ENCODE results near the gene FMO2. TPM values are rescaled to one million over a fixed set of nuclear protein-coding genes. Genes with fewer than 3 reads are reported as not detected.

Gene FMO2, protein sequence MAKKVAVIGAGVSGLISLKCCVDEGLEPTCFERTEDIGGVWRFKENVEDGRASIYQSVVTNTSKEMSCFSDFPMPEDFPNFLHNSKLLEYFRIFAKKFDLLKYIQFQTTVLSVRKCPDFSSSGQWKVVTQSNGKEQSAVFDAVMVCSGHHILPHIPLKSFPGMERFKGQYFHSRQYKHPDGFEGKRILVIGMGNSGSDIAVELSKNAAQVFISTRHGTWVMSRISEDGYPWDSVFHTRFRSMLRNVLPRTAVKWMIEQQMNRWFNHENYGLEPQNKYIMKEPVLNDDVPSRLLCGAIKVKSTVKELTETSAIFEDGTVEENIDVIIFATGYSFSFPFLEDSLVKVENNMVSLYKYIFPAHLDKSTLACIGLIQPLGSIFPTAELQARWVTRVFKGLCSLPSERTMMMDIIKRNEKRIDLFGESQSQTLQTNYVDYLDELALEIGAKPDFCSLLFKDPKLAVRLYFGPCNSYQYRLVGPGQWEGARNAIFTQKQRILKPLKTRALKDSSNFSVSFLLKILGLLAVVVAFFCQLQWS
- total RNA-seq, result not detected

DNA sequence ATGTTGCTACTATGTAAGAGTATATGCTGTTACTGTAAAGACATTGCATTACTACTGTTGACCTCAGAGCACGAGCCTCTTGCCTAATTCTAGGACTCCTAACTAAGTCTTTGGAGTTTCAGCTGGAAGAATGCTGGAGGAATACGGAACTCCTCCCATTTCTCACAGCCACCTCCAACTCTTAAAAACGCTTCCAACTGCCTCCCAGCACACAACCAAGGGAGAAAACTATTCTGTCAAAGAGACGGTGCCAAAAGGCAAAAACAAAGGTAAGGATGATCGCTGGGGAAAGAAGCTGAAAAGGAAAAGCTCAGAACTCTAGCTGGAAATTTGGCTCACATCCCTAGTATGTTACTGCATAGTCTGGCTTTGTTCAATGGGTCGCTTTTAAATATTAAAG is at the start of gene FMO2:
TSS of gene FMO2 (plus strand) at position 210 of the 400 bp plus-strand sequence. CDS start 414 bp downstream, outside the sequence.
- DNase-seq (ENCODE audit: low read depth in 2 of 3, low spot score in 2 of 3), result no peak

DNA sequence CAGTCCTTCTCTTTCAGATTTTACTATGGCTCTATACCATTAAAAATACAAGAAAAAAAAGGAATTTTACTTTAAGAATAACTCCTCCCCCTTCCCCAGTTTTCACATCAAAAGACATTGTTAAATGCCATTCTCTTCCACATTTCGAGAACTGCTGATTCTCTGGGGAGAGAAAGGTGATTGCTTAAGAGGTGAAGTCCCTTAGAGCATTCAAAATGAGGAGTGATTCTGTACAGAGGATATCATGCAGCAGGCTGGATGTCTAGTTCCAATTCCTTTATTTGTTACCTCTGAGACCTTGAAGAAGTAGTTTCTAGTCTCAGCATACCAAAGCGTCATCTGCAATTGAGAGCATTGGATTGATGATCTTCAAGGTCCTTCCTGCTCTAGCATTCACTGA is 47.5 kb upstream of the FMO2 start:
- DNase-seq (ENCODE audit: low read depth in 2 of 3, low spot score in 2 of 3), result no peak

DNA sequence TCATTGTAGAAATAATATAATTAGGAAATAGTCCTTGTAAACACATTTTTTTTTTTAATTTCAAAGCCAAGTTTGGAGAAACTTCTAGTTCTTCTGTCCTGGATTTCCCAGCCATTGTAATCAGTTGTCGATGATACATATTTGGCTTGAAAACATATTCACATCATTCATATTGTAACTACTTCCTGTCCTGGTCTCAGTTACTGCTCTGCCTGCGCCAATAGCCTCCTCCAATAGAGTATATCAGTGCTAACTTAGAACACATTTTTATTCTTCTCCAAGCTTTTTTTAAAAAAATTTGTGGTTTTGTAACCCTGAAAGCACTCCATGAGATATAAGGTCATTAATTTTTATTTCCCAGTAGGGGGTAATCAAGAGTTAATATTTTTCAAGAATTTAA is 46.1 kb upstream of the FMO2 start:
- DNase-seq (ENCODE audit: low read depth in 2 of 3, low spot score in 2 of 3), result no peak

DNA sequence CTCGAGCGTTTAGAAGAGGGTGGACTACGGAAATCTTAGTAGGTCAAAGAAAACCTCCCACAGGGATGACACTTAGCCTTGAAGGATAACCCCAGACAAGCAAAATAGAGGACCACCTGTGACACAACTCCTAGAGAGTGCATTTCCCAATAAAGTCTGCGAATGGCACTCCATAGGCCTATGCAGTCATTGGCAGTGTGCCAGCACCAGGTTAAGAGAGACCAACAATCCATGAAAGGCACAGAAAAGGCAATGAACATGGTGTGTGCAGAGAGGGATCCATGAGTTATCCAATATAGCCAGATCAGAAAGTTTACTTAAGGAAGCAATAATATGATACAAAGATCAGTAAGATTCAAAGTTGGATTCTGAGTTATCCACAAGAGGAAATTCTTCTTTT is 45.2 kb upstream of the FMO2 start:
- no peak for DNase-seq (ENCODE audit: low read depth in 2 of 3, low spot score in 2 of 3)

DNA sequence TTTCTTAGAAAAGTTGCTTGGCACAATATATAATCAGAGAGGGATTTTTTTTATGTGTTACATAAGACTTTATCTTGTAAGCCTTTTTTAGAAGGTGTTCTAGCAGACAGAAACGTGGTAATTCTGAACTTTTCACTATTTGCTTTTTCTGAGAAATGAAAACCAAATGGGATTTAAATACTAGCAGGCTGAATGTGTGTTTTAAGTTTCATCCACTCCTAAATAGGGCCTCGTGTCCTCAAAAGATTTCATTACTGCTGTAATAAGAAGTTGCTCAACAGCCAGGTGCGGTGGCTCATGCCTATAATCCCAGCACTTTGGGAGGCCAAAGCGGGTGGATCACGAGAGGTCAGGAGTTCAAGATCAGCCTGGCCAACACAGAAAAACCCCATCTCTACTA is 44.7 kb upstream of the FMO2 start:
- no peak for DNase-seq (ENCODE audit: low read depth in 2 of 3, low spot score in 2 of 3)

DNA sequence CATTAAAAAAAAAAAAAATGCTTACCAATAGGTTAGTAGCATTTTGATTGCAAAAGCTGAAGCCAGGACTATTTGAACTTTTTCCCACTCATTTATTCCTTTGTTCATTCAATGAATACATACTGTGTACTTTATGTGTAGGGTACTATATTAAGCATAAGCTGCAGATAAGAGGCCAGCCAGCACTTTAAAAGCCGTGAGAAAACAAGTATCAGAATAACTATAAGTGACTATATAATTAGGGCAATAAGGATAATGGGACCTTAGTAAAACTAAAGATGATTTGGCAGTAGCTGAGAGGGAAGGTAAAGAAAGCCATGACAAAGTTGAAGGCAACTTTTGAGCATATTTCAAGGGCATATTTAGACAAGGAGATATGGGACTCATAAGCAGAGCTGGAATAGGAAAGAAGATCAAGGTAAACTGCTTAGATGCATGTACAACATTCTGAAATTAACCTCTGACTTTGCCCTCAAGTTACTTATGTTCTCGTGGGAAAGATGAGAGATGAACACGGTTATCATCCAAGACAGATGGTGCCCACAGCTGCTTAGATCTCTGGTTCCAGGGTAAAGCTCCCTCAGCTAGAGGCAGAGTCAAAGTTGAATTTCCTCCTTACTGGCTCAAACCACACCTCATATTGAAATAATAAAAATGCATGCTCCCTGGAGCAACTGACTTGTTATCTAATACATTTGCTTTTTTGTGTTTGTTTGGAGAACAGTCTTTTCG is 44.0 kb upstream of the FMO2 start:
- DNase-seq (ENCODE audit: low read depth in 2 of 3, low spot score in 2 of 3), result no peak

DNA sequence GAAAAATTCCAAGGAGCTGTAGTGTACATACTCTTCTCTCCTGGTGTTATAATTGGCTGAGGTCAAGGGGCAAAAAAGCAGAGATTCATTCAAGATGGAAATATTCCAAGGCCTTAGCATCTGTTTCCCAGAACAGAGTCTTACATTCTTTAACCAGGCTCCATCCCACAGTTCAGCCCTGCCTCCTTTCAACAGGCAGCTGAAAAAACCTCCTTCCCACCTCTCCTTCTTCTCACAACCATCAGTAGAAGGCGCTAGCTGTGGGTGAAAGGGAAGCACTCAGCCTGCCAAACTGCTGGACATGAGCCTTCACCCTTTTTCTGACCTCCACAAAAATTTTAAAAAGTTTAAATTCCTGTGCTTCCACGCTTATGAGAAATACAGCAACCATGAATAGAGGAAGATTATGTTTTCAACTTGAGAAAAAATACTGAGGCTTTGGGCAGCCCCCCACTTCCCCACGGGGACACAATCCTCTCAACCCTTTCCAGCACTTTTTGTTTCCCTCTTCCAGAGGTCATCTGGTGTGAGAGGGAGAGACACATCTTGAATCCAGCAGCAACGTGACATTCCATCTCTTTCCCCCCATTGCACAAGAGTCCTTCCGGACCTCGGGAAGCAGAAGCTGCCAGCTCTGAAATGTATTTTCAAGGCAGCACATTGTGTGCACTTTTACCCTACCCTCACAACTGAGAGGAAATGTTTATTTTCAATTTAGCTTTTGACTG is 43.2 kb upstream of the FMO2 start:
- no peak for DNase-seq (ENCODE audit: low read depth in 2 of 3, low spot score in 2 of 3)

DNA sequence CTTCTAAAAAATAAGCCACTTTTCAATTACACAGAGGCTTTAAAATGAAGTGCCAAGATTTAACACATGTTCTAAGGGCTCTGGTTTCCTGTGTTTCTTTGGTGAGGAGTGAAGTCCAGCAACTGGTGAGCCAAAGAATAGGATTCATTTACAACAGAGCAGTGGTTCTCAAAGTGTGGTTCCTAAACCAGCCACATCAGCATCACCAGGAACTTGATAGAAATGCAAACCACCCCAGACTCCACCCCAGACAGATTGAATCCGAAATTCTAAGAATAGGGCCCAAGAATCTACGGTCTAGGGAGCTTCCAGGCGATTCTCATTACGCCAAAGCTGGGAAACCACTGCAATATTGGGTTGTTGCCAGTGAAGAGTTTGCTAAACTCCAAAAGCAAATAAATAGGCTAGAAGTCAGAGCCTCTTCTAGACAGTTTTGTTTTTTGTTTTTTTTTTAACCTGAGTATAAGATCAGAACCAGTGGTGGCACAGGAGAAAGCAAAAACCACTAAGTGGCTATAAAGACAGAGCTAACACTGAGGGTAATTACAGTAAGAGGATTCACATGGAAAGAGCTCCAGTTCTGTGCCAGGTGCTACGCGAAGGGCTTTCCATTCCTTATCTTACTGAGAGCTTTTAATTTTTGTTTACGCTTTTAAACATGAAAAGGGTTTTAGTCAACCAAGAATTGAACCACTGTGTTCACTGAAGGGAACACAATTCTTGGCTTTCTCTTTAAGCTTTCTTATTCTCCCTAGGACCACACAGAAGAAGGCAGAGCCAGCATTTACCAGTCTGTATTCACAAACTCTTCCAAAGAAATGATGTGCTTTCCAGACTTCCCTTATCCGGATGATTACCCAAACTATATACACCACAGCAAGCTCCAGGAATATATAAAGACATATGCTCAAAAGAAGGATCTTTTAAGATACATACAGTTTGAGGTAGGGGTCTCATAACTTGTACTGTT is 42.4 kb upstream of the FMO2 start:
- DNase-seq (ENCODE audit: low read depth in 2 of 3, low spot score in 2 of 3), result no peak

DNA sequence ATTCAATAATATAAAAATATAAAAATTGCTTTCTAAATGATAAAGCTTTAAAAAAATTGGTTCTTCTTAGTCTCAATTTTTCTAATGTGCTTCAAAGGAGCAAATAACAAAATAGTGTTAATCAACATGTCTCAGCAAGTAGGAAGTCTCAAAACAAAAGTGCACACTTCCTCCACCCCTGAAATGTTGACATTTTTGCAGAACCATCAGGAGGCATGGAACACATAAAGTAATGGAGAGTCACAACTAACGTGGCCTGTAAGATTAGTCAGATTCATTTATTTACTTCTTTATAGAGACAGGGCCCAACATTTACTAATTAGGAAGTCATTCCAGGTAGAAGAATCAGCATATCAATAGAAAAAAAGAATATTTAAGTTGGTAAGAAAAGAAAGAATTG is 34.9 kb upstream of the FMO2 start:
- DNase-seq (ENCODE audit: low read depth in 2 of 3, low spot score in 2 of 3), result no peak

DNA sequence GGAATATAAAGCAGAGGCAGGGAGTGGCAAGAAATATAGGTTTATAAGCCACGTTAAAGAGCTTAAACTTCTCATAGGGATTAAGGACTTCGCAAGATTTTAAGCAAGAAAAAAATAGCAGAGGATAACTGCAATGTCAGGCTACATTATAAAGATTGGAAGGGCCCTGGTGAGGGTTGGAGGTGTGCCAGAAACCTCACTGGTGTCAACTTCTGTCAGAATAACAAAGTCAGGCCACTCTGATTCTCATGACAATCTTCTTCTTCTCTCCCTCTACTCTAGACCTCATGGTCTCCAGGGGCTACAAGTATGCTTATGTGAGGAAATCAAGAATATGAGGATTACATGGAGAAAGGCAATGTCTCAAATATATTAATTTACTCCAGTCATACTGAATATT is 32.6 kb upstream of the FMO2 start:
- no peak for DNase-seq (ENCODE audit: low read depth in 2 of 3, low spot score in 2 of 3)

DNA sequence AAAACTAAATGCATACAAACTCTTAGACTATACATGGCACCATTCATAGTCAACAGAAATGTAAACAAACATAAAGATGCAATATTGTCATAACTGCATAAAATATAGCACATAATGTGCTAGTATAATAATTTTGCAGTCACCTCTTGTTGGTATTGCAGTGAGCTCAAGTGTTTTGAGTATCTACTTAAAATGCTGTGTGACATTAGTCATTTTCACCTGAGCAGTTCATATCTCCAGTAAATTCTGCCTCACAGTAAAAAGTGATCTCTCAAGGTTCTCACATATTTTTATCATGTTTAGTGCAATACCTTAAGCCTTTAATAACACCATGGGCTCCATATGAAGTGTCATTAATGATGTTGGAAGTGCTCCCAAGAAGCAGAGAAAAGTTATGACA is 29.6 kb upstream of the FMO2 start:
- DNase-seq (ENCODE audit: low read depth in 2 of 3, low spot score in 2 of 3), result no peak

DNA sequence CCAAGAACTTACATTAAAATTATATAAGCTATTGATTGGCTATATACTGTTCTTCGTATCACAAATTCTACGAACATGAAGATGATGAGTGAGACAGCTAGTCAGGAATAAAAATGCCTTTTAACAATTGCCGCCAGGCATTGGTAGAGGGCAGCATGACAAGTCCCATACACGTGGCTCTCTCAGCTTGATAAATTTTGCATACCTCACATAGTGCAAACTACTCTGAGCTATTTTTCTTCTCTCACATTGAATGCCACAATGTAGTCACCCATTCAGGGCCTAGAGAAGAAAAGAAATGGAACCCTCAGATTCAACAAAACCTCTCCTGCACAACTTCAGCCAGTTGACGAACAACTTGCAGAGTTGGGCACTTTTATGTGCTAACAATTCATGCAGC is 27.0 kb upstream of the FMO2 start:
- no peak for DNase-seq (ENCODE audit: low read depth in 2 of 3, low spot score in 2 of 3)

DNA sequence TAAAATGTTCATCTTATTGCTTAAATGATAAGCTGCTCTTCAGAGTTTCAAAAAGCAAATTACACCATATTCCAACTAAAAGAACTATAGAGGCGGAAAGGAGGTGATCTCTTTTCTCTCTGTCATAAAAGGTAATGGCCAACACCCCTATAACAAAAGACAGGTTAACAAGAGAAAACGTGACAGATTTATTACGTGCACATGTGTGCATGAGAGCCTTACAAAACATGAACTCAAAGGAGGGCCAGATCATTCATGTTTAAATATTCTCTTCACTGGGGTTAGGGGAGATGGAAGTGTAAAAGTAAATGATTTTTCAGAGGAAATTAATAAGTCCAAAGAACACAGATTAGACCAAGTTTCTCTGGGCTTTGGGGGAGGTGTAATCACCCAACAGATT is 26.5 kb upstream of the FMO2 start:
- no peak for DNase-seq (ENCODE audit: low read depth in 2 of 3, low spot score in 2 of 3)

DNA sequence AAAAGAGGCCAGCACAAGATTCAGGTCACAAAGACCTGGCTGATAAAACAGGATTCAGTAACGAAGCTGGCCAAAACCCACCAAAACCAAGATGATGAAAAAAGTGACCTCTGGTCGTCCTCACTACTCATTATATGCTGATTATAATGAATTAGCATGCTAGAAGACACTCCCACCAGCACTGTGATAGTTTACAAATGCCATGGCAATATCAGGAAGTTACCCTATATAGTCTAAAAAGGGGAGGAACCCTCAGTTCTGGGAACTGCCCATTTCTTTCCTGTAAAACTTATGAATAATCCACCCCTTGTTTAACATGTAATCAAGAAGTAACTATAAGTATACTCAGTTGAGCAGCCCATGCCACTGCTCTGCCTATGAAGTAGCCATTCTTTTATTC is 26.0 kb upstream of the FMO2 start:
- DNase-seq (ENCODE audit: low read depth in 2 of 3, low spot score in 2 of 3), result no peak

DNA sequence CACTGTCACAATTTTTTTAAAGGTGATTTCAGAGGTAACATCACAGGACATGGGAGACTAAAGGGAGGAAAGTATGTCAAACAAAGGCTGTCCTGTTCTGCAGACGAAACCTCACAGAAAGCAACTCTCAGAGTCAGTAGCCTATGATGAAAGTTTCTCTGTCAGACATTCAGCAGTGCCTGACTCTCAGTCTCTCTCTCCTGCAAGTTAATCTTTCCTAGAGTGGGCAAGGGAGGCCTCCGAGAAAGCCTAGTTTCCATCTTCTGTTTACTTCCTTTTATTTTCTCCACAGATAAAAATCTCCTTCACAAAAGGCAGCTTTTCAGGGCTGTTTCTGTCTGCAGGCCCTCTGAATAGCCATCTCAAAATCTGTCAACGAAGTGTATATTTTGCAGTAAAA is 24.9 kb upstream of the FMO2 start:
- no peak for DNase-seq (ENCODE audit: low read depth in 2 of 3, low spot score in 2 of 3)

DNA sequence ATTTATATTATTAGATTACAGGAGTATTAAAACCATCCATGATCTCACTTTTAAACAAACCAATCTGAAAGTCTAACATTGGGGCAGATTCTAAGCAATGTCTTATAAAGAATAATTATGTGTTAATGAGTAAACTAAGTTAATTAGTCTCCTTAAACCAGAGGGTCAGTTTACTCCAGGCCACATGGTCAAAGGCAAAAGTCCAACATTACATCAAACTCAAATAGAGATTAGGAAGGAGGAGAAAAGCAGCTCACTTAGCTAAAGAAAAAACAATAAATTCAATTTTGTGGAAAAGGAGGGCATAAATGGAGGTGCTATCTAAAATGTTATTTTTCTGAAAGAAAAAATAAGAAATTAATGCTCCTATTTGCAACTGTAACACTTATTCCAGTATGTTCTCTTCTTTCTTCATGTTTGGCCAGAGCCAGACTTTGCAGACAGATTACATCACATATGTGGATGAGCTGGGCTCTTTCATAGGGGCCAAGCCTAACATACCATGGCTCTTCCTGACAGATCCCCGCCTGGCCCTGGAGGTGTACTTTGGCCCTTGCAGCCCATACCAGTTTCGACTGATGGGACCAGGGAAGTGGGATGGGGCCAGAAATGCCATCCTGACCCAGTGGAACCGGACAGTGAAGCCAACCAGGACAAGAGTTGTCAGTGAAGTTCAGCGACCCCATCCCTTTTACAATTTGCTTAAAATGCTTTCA is 24.3 kb upstream of the FMO2 start:
- DNase-seq (ENCODE audit: low read depth in 2 of 3, low spot score in 2 of 3), result no peak

DNA sequence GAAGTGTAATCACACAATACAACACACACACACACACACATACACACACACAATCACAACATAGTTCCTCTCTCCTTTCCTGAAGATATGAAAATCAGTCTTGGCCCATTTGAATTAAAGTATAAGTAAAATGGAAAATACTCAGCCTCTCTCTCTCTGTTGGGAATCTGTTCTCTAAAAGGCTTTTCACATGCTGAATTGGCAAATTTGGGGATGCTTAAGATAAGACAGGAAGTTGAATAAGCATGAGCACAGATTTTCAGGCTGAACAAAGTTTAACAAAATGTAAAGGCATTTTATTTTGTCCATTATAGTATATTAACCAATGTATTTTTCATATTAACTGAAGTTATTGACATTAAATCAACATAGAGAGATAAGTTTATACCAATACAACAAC is 23.7 kb upstream of the FMO2 start:
- no peak for DNase-seq (ENCODE audit: low read depth in 2 of 3, low spot score in 2 of 3)

DNA sequence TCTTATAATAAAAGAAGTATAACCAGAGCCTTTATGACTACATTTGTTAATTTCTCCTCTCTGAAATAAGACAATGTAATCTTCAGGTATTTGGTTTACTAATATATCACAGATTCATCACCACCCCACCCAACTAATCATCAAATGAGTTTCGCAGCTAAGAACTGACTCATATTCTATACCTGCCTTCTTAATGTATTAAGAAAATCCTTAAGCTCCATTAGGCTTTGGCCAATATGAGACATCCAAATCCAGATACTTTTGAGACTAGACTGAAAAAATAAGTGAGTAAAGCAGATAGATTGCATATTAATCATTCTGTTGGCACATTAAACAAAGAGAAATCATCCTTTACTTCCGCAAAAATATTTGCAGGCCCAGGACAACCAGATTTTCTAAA is 18.7 kb upstream of the FMO2 start:
- DNase-seq (ENCODE audit: low read depth in 2 of 3, low spot score in 2 of 3), result no peak

DNA sequence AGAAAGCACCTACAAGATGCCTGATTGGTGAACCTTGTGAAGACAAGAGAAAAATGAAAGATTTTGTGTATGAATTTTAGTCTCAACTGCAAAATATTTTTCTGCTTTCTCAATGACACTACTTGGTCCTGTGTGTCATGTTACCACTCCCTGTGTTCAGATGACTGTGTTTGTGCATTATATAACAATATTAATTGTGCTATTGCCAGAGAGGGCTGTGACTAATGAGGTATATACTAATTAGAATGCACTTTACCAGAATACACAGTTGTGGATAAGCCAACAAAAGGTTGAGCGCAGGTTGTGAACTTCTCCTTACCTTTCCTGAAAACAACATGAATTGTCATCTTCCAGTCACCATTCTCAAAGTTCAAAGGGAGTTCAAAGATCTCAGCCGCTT is 17.3 kb upstream of the FMO2 start:
- DNase-seq (ENCODE audit: low read depth in 2 of 3, low spot score in 2 of 3), result no peak

DNA sequence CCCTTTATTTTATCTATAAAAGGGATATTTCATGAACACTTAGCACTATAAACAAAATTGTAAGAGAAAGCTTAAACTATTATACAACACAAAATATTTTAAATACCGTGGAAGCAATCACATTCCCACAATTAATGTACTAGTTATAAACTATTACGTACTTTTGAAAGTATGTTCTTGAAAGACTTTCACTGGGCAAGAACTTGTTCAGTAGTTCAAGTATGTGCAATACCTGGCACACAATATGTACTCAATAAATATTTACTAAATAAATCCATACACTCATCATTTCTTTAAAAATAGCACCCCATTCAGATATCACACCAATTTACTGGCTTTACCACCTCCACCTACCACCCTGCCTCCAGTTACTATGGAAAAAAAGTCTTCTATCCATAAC is 12.6 kb upstream of the FMO2 start:
- no peak for DNase-seq (ENCODE audit: low read depth in 2 of 3, low spot score in 2 of 3)
